Measurements from ENCODE around the gene SLC22A3. TPM values are rescaled to one million over a fixed set of nuclear protein-coding genes. Genes with fewer than 3 reads are reported as not detected.
A peak's percentile ranks its signal among the peaks of the same experiment; 100 is the strongest.
"Not testable (repeated sequence)": the region's sequence is repeated elsewhere in the genome, so short reads cannot be mapped to it uniquely, and the experiment has no call there.

The SLC22A3 gene
- total and polyA plus RNA-seq, 2 of the 4 experiments (the other 2 are of a cell fraction): not detected

GRCh38 chr6:160391419-160392116 is 43.4 kb downstream of the SLC22A3 start:
- no peak for TF ChIP-seq RAD21 (IDR thresholded peaks at IDR 0.05; ENCODE audit: low read length)
- TF ChIP-seq CTCF (conservative IDR thresholded peaks at IDR 0.05; ENCODE audit: low read depth, low read length): no peak
- no peak for TF ChIP-seq RCOR1 (IDR thresholded peaks at IDR 0.05; ENCODE audit: insufficient replicate concordance, low read length)
- H3K14ac ChIP-seq (replicated peaks; ENCODE audit: low read depth, low read length): no peak overlapping the region
- H2BK120ac ChIP-seq (ENCODE audit: low read depth, low read length): no peak overlapping the region
- no peaks in the 10 kb centered on the region for H3K9me1 ChIP-seq (ENCODE audit: insufficient read depth, low read length)
- intact Hi-C loops (cut with micrococcal nuclease): no loop called here
- no peak overlapping the region for H3K4me2 ChIP-seq (ENCODE audit: low read depth, low read length)
- no peaks in the 10 kb centered on the region for H3K27me3 ChIP-seq (ENCODE audit: control insufficient read depth, insufficient read depth, low read length)
- no peak overlapping the region for H3K4me3 ChIP-seq (ENCODE audit: insufficient read depth, low read depth, low read length)
- no peak overlapping the region for H3K56ac ChIP-seq (ENCODE audit: extremely low read depth, insufficient read depth, low read length)
- no peak overlapping the region for H3K4ac ChIP-seq (ENCODE audit: low read depth, low read length)
- no peak overlapping the region for H2AK9ac ChIP-seq (replicated peaks; ENCODE audit: low read depth, low read length, poor library complexity)
- in situ Hi-C loops (cut with MboI; ENCODE audit: low sequenced_read_pairs): no loop called here
- ATAC-seq (ENCODE audit: low read depth) (peak; percentile 44), DNase-seq (no peak)
- ChIA-PET CTCF (no interaction called here), POLR2A (ENCODE audit: unreplicated experiment) (no interaction called here)
- H2BK5ac ChIP-seq (ENCODE audit: low read depth, low read length, poor library complexity, severe bottlenecking): no peak overlapping the region
- no TSS peak for BruUV-seq (replicated peaks)
- H3K9ac ChIP-seq (ENCODE audit: low read depth, low read length): no peak overlapping the region
- WGBS, 2 experiments (ENCODE audit: extremely low coverage in 2 of 2, insufficient read length in 1 of 2): no CpG with 5 or more reads among the region's 7 CpGs
- no peaks in the 10 kb centered on the region for H4K20me1 ChIP-seq (ENCODE audit: insufficient read depth, low read length)
- no peak overlapping the region for H4K91ac ChIP-seq (ENCODE audit: insufficient read depth, low read depth, low read length)
- no peak overlapping the region for H3K18ac ChIP-seq (ENCODE audit: low read depth, low read length)
- no peak overlapping the region for H3K23ac ChIP-seq (ENCODE audit: low read depth, low read length)
- H3K9me3 ChIP-seq (ENCODE audit: control insufficient read depth, insufficient read depth, low read length): peaks cover 3% of the 10 kb centered on the region; the same call in 1 of the 2 replicates
- H3K36me3 ChIP-seq (ENCODE audit: control insufficient read depth, insufficient read depth, low read length): no peaks in the 10 kb centered on the region
- H3K79me1 ChIP-seq (ENCODE audit: low read depth in 1 of 2, low read length in 2 of 2): no peaks in the 10 kb centered on the region
- H2BK15ac ChIP-seq (ENCODE audit: low read depth, low read length): no peak overlapping the region
- no peak overlapping the region for H2AK5ac ChIP-seq (ENCODE audit: low read depth, low read length)
- no peak overlapping the region for H2AFZ ChIP-seq (replicated peaks; ENCODE audit: low read length, poor library complexity)
- no peak overlapping the region for H4K5ac ChIP-seq (ENCODE audit: low read depth, low read length)
- no peaks in the 10 kb centered on the region for H3K4me1 ChIP-seq (ENCODE audit: control insufficient read depth, insufficient read depth, low read length)
- no peak overlapping the region for H3K27ac ChIP-seq (ENCODE audit: insufficient read depth, low read length)
- no peak overlapping the region for H4K8ac ChIP-seq (ENCODE audit: low read depth in 2 of 2, low read length in 2 of 2)
- dilution Hi-C loops (cut with HindIII; ENCODE audit: low sequenced_read_pairs, unreplicated experiment): no loop called here
- H2BK20ac ChIP-seq (ENCODE audit: low read depth, low read length): no peak overlapping the region

GRCh38 chr6:160393442-160393841 is 45.3 kb downstream of the SLC22A3 start:
- H3K27me3 ChIP-seq (ENCODE audit: control insufficient read depth, insufficient read depth, low read length); H3K9ac ChIP-seq (ENCODE audit: low read depth, low read length); H3K9me1 ChIP-seq (ENCODE audit: insufficient read depth, low read length); H3K9me3 ChIP-seq (ENCODE audit: control insufficient read depth, insufficient read depth, low read length); in situ Hi-C loops (cut with MboI; ENCODE audit: low sequenced_read_pairs); H3K4me1 ChIP-seq (ENCODE audit: control insufficient read depth, insufficient read depth, low read length); H2BK5ac ChIP-seq (ENCODE audit: low read depth, low read length, poor library complexity, severe bottlenecking); H3K18ac ChIP-seq (ENCODE audit: low read depth, low read length); intact Hi-C loops (cut with micrococcal nuclease); BruUV-seq (replicated peaks); H3K4me3 ChIP-seq (ENCODE audit: insufficient read depth, low read depth, low read length); H4K5ac ChIP-seq (ENCODE audit: low read depth, low read length); ATAC-seq (ENCODE audit: low read depth); H3K4me2 ChIP-seq (ENCODE audit: low read depth, low read length); H3K79me1 ChIP-seq (ENCODE audit: low read depth in 1 of 2, low read length in 2 of 2); H3K56ac ChIP-seq (ENCODE audit: extremely low read depth, insufficient read depth, low read length); H4K20me1 ChIP-seq (ENCODE audit: insufficient read depth, low read length); H3K36me3 ChIP-seq (ENCODE audit: control insufficient read depth, insufficient read depth, low read length); CTCF ChIA-PET; dilution Hi-C loops (cut with HindIII; ENCODE audit: low sequenced_read_pairs, unreplicated experiment); DNase-seq; H2BK20ac ChIP-seq (ENCODE audit: low read depth, low read length); H2AK5ac ChIP-seq (ENCODE audit: low read depth, low read length); H3K4ac ChIP-seq (ENCODE audit: low read depth, low read length); H2BK120ac ChIP-seq (ENCODE audit: low read depth, low read length); H4K91ac ChIP-seq (ENCODE audit: insufficient read depth, low read depth, low read length); H3K27ac ChIP-seq (ENCODE audit: insufficient read depth, low read length); POLR2A ChIA-PET (ENCODE audit: unreplicated experiment); H4K8ac ChIP-seq (ENCODE audit: low read depth in 2 of 2, low read length in 2 of 2); H3K14ac ChIP-seq (replicated peaks; ENCODE audit: low read depth, low read length); H3K23ac ChIP-seq (ENCODE audit: low read depth, low read length); H2AK9ac ChIP-seq (replicated peaks; ENCODE audit: low read depth, low read length, poor library complexity); H2AFZ ChIP-seq (replicated peaks; ENCODE audit: low read length, poor library complexity); H2BK15ac ChIP-seq (ENCODE audit: low read depth, low read length): not testable (repeated sequence)
- WGBS, 2 experiments (ENCODE audit: extremely low coverage in 2 of 2, insufficient read length in 1 of 2): no CpG with 5 or more reads among the region's 1 CpG
